GM12875 (cell line): Measurements from ENCODE around the gene CCND2.

Experiments used
- H3K4me3 ChIP-seq: one replicate; pipeline ENCODE4 v1.5.1; 2011; ENCODE audit warnings: low read depth, low read length, control low read depth
- CTCF ChIP-seq: IDR thresholded peaks from 2 replicates; pipeline ENCODE4 v1.5.1; 2011; ENCODE audit warnings: low read depth, mild to moderate bottlenecking, control low read depth, inconsistent platforms, low read length, moderate library complexity, borderline replicate concordance; ENCODE audit not compliant: insufficient read depth

Gene CCND2

GRCh38 chr12:4286771-4287317 is 13.3 kb downstream of the CCND2 start:
- no peak overlapping the region for H3K4me3 ChIP-seq
- no peak for TF ChIP-seq CTCF

- no peak overlapping the region for H3K4me3 ChIP-seq
- no peak for TF ChIP-seq CTCF
Measured at GRCh38 chr12:4287325-4288211, 14.0 kb downstream of the CCND2 start.

- no peak overlapping the region for H3K4me3 ChIP-seq
- no peak for TF ChIP-seq CTCF
Measured at GRCh38 chr12:4288296-4289131, 15.0 kb downstream of the CCND2 start.

- TF ChIP-seq CTCF: no peak
- no peak overlapping the region for H3K4me3 ChIP-seq
Measured at GRCh38 chr12:4289231-4289878, 15.8 kb downstream of the CCND2 start.

GRCh38 chr12:4289998-4290790 is 16.6 kb downstream of the CCND2 start:
- no peak overlapping the region for H3K4me3 ChIP-seq

More at GRCh38 chr12:4289998-4290790, 16.6 kb downstream of the CCND2 start:
- no peak for TF ChIP-seq CTCF
